ENCODE measurements around the gene FMN1.

Gene FMN1

GRCh38 chr15:32837935-32838334 is 356.6 kb downstream of the FMN1 start:
- no peaks in the 10 kb centered on the region for H3K9me3 ChIP-seq
- no peaks in the 10 kb centered on the region for H3K27me3 ChIP-seq
- no peak for TF ChIP-seq CTCF (IDR thresholded peaks at IDR 0.05; ENCODE audit: low read depth, low read length)
- no peak overlapping the region for H3K4me3 ChIP-seq (ENCODE audit: low read depth, low read length)
- no peak for DNase-seq
- no peaks in the 10 kb centered on the region for H3K4me1 ChIP-seq
- no peaks in the 10 kb centered on the region for H3K36me3 ChIP-seq

- H3K4me3 ChIP-seq (ENCODE audit: low read depth, low read length), result no peak overlapping the region
- no peak for TF ChIP-seq CTCF (IDR thresholded peaks at IDR 0.05; ENCODE audit: low read depth, low read length)
- no peak for DNase-seq
- H3K27me3 ChIP-seq, result no peaks in the 10 kb centered on the region
- H3K36me3 ChIP-seq, result no peaks in the 10 kb centered on the region
- no peaks in the 10 kb centered on the region for H3K4me1 ChIP-seq
- H3K9me3 ChIP-seq, result no peaks in the 10 kb centered on the region
Measured at GRCh38 chr15:32834156-32834555, 360.4 kb downstream of the FMN1 start.

- H3K27me3 ChIP-seq, result no peaks in the 10 kb centered on the region
- DNase-seq, result no peak
- H3K4me3 ChIP-seq (ENCODE audit: low read depth, low read length), result no peak overlapping the region
- H3K9me3 ChIP-seq, result no peaks in the 10 kb centered on the region
- H3K36me3 ChIP-seq, result no peaks in the 10 kb centered on the region
- TF ChIP-seq CTCF (IDR thresholded peaks at IDR 0.05; ENCODE audit: low read depth, low read length), result no peak
- H3K4me1 ChIP-seq, result no peaks in the 10 kb centered on the region
Measured at GRCh38 chr15:32833379-32833821, 361.1 kb downstream of the FMN1 start.

- H3K4me1 ChIP-seq, result no peaks in the 10 kb centered on the region
- H3K9me3 ChIP-seq, result no peaks in the 10 kb centered on the region
- H3K27me3 ChIP-seq, result no peaks in the 10 kb centered on the region
- H3K4me3 ChIP-seq (ENCODE audit: low read depth, low read length), result no peak overlapping the region
- no peak for DNase-seq
- H3K36me3 ChIP-seq, result no peaks in the 10 kb centered on the region
- no peak for TF ChIP-seq CTCF (IDR thresholded peaks at IDR 0.05; ENCODE audit: low read depth, low read length)
Measured at GRCh38 chr15:32831485-32831884, 363.0 kb downstream of the FMN1 start.

- Histone ChIP-seq H3K36me3 (no peaks in the 10 kb centered on the region), H3K9me3 (no peaks in the 10 kb centered on the region), H3K4me3 (ENCODE audit: low read depth, low read length) (no peak overlapping the region), H3K27me3 (no peaks in the 10 kb centered on the region), H3K4me1 (no peaks in the 10 kb centered on the region)
- DNase-seq, result no peak
- TF ChIP-seq CTCF (IDR thresholded peaks at IDR 0.05; ENCODE audit: low read depth, low read length), result no peak
Measured at GRCh38 chr15:32830241-32830640, 364.3 kb downstream of the FMN1 start.

- no peak for TF ChIP-seq CTCF (IDR thresholded peaks at IDR 0.05; ENCODE audit: low read depth, low read length)
- Histone ChIP-seq H3K36me3 (no peaks in the 10 kb centered on the region), H3K27me3 (no peaks in the 10 kb centered on the region), H3K4me1 (no peaks in the 10 kb centered on the region), H3K9me3 (no peaks in the 10 kb centered on the region), H3K4me3 (ENCODE audit: low read depth, low read length) (no peak overlapping the region)
- no peak for DNase-seq
Measured at GRCh38 chr15:32829436-32829835, 365.1 kb downstream of the FMN1 start.
